A549 (cell line): ENCODE data around the gene DHRS3.

Source experiments
- CEBPB ChIP-seq, 2 experiments: fragments of >200 bp in 1 of 2; sonication (Bioruptor Twin) in 1 of 2; formaldehyde crosslinking in 1 of 2; IDR thresholded peaks; 2 replicates each; pipeline ENCODE4 v1.6.1; 2012 to 2016
- EP300 ChIP-seq, 2 experiments: fragments of >200 bp; sonication (Bioruptor Twin); formaldehyde crosslinking; IDR thresholded peaks; 2 replicates in 1 of 2; 3 replicates in 1 of 2; pipeline ENCODE4 v1.6.1; 2016 to 2017
- MYC ChIP-seq: IDR thresholded peaks from 2 replicates; pipeline ENCODE4 v1.6.1; 2012; ENCODE audit warnings: mild to moderate bottlenecking, inconsistent platforms, low read length, improper control_type of control experiment, borderline replicate concordance
- POLR2A ChIP-seq: IDR thresholded peaks from 2 replicates; pipeline ENCODE4 v1.6.1; 2012; ENCODE audit warnings: mild to moderate bottlenecking, low read length
- POLR2AphosphoS2 ChIP-seq: conservative IDR thresholded peaks from 2 replicates; pipeline ENCODE4 v1.6.1; 2012; ENCODE audit warnings: low read length, improper control_type of control experiment, inconsistent platforms
- RAD21 ChIP-seq, 2 experiments: fragments of >200 bp in 1 of 2; sonication (Bioruptor Twin) in 1 of 2; formaldehyde crosslinking in 1 of 2; IDR thresholded peaks in 1 of 2; conservative IDR thresholded peaks in 1 of 2; 2 replicates in 1 of 2; 3 replicates in 1 of 2; pipeline ENCODE4 v1.6.1; 2012 to 2018; ENCODE audit warnings: inconsistent platforms in 1 of 2
- TF ChIP-seq, protein P1 (sequence below): fragments of >200 bp; sonication (Bioruptor Twin); formaldehyde crosslinking; IDR thresholded peaks from 3 replicates; pipeline ENCODE4 v1.5.1; 2016
- TF ChIP-seq, protein P2 (sequence below): fragments of 150-350 bp; IDR thresholded peaks from 2 replicates; pipeline ENCODE4 v1.6.1; 2014; ENCODE audit warnings: low read depth, mild to moderate bottlenecking, low read length
- TF ChIP-seq, protein P3 (sequence below): IDR thresholded peaks from 2 replicates; pipeline ENCODE4 v1.6.1; 2012

DNA sequence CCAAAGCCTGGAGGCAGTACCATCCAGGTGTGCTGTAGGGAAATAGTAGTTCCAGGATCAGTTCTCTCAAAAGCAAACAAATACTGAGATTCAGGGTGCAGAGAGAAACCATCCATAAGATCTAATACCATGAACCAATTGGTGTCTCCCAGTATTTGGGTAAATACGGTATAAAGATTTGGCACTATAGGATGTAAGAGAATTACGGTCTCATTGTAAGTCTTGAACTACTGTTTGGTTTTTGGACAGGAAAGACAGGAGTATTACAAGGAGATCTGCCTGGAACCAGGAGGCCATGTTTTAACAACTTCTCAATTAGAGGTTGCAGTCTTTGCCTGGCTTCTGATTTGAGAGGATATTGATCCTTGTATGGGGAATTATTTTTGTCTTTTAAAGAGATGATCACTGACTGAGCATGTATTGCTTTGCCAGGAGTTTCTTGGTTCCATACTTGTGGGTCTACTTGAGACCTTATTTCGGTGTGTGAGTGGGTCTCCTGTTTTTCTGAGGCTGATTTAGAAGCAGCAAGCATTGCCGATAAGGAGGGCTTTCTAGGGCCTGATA, 36.1 kb upstream of the DHRS3 start:
- no peak for TF ChIP-seq RAD21 (conservative IDR thresholded peaks at IDR 0.05 in 1 of 2, IDR thresholded peaks at IDR 0.05 in 1 of 2)
- no peak for TF ChIP-seq POLR2A
- TF ChIP-seq, protein P1, sequence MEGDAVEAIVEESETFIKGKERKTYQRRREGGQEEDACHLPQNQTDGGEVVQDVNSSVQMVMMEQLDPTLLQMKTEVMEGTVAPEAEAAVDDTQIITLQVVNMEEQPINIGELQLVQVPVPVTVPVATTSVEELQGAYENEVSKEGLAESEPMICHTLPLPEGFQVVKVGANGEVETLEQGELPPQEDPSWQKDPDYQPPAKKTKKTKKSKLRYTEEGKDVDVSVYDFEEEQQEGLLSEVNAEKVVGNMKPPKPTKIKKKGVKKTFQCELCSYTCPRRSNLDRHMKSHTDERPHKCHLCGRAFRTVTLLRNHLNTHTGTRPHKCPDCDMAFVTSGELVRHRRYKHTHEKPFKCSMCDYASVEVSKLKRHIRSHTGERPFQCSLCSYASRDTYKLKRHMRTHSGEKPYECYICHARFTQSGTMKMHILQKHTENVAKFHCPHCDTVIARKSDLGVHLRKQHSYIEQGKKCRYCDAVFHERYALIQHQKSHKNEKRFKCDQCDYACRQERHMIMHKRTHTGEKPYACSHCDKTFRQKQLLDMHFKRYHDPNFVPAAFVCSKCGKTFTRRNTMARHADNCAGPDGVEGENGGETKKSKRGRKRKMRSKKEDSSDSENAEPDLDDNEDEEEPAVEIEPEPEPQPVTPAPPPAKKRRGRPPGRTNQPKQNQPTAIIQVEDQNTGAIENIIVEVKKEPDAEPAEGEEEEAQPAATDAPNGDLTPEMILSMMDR = no peak
- no peak for TF ChIP-seq EP300 (IDR thresholded peaks at IDR 0.05)
- TF ChIP-seq, protein P2, sequence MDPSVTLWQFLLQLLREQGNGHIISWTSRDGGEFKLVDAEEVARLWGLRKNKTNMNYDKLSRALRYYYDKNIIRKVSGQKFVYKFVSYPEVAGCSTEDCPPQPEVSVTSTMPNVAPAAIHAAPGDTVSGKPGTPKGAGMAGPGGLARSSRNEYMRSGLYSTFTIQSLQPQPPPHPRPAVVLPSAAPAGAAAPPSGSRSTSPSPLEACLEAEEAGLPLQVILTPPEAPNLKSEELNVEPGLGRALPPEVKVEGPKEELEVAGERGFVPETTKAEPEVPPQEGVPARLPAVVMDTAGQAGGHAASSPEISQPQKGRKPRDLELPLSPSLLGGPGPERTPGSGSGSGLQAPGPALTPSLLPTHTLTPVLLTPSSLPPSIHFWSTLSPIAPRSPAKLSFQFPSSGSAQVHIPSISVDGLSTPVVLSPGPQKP = no peak
- no peak for TF ChIP-seq MYC
- TF ChIP-seq, protein P3, sequence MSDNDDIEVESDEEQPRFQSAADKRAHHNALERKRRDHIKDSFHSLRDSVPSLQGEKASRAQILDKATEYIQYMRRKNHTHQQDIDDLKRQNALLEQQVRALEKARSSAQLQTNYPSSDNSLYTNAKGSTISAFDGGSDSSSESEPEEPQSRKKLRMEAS = no peak
- no peak for TF ChIP-seq CEBPB (IDR thresholded peaks at IDR 0.05)
- no peak for TF ChIP-seq POLR2AphosphoS2
